ENCODE measurements around the gene PIP5K1B. TPM values are rescaled to one million over a fixed set of nuclear protein-coding genes. Genes with fewer than 3 reads are reported as not detected.

PIP5K1B gene
- total RNA-seq, 1 experiment from 2014 or later = not detected

DNA sequence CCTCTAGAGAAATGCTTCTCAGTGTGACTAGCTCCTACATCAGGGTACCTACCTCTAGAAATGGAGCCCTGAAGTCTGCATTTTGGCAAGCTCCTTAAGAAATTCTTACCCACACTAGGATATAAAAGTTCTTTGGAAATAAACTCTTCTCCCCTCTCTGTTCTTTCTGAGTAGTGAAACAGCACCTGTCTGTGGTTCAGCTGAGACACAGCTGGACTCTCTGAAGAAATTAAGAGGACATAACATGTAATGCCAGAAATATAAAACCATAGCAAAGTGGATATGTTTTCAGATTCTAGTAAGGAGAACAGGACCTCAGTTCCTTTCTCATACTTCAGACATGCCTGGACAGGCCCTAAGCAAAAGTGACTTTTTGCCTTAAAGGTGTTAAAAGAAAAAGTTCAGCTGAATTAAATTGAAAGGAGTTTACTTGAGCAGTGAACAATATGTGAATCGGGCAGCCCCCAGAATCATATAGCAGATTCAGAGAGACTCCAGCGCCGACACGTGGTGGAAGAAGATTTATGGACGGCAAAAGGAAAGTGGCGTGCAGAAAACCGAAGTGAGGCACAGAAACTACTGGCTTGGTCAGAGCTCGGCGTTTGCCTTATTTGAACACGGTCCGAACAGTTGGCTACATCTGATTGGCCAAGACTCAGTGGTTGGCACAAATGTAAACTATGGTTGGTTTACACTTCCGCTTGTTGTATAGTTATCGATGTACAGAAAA lies 244.4 kb downstream of the PIP5K1B start:
- no peak overlapping the region for H3K27ac ChIP-seq (ENCODE audit: low read length)
- no peak overlapping the region for H3K4me3 ChIP-seq (ENCODE audit: low read depth in 2 of 2, low read length in 2 of 2)
- POLR2A ChIA-PET = no interaction called here
- no peaks in the 10 kb centered on the region for H3K4me1 ChIP-seq (ENCODE audit: control insufficient read depth, insufficient read depth, low read length)
- H3K36me3 ChIP-seq (ENCODE audit: control insufficient read depth, insufficient read depth, low read length) = no peaks in the 10 kb centered on the region
- H3K27me3 ChIP-seq (ENCODE audit: control insufficient read depth, insufficient read depth, low read length) = no peaks in the 10 kb centered on the region
- in situ Hi-C loops (cut with HindIII; ENCODE audit: low pct_unique_long_range_greater_than_20kb, low sequenced_read_pairs) (no loop called here), intact Hi-C loops (cut with micrococcal nuclease; ENCODE audit: unreplicated experiment) (no loop called here)
- TF ChIP-seq, protein P1, sequence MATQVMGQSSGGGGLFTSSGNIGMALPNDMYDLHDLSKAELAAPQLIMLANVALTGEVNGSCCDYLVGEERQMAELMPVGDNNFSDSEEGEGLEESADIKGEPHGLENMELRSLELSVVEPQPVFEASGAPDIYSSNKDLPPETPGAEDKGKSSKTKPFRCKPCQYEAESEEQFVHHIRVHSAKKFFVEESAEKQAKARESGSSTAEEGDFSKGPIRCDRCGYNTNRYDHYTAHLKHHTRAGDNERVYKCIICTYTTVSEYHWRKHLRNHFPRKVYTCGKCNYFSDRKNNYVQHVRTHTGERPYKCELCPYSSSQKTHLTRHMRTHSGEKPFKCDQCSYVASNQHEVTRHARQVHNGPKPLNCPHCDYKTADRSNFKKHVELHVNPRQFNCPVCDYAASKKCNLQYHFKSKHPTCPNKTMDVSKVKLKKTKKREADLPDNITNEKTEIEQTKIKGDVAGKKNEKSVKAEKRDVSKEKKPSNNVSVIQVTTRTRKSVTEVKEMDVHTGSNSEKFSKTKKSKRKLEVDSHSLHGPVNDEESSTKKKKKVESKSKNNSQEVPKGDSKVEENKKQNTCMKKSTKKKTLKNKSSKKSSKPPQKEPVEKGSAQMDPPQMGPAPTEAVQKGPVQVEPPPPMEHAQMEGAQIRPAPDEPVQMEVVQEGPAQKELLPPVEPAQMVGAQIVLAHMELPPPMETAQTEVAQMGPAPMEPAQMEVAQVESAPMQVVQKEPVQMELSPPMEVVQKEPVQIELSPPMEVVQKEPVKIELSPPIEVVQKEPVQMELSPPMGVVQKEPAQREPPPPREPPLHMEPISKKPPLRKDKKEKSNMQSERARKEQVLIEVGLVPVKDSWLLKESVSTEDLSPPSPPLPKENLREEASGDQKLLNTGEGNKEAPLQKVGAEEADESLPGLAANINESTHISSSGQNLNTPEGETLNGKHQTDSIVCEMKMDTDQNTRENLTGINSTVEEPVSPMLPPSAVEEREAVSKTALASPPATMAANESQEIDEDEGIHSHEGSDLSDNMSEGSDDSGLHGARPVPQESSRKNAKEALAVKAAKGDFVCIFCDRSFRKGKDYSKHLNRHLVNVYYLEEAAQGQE (IDR thresholded peaks at IDR 0.05; ENCODE audit: insufficient read depth in 1 of 2, low read depth in 2 of 2, low read length in 1 of 2) = no peak
- TF ChIP-seq, protein P2, sequence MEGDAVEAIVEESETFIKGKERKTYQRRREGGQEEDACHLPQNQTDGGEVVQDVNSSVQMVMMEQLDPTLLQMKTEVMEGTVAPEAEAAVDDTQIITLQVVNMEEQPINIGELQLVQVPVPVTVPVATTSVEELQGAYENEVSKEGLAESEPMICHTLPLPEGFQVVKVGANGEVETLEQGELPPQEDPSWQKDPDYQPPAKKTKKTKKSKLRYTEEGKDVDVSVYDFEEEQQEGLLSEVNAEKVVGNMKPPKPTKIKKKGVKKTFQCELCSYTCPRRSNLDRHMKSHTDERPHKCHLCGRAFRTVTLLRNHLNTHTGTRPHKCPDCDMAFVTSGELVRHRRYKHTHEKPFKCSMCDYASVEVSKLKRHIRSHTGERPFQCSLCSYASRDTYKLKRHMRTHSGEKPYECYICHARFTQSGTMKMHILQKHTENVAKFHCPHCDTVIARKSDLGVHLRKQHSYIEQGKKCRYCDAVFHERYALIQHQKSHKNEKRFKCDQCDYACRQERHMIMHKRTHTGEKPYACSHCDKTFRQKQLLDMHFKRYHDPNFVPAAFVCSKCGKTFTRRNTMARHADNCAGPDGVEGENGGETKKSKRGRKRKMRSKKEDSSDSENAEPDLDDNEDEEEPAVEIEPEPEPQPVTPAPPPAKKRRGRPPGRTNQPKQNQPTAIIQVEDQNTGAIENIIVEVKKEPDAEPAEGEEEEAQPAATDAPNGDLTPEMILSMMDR (IDR thresholded peaks at IDR 0.05) = 0 out of 2 replicates have a peak, but pooled peaks have one; percentile 2
- no peak for TF ChIP-seq TCF7L2 (IDR thresholded peaks at IDR 0.05; ENCODE audit: low read depth, low read length)
- TF ChIP-seq SIN3A (IDR thresholded peaks at IDR 0.05; ENCODE audit: borderline replicate concordance, insufficient read depth, low read depth, low read length) = no peak
- CTCF ChIA-PET = no interaction called here
- H3K9me3 ChIP-seq (ENCODE audit: control insufficient read depth, insufficient read depth, low read depth, low read length) = no peaks in the 10 kb centered on the region
- BruUV-seq (replicated peaks) = no TSS peak
- no peak for ATAC-seq
- peak; percentile 1 for DNase-seq (ENCODE audit: low read depth, low spot score)

DNA sequence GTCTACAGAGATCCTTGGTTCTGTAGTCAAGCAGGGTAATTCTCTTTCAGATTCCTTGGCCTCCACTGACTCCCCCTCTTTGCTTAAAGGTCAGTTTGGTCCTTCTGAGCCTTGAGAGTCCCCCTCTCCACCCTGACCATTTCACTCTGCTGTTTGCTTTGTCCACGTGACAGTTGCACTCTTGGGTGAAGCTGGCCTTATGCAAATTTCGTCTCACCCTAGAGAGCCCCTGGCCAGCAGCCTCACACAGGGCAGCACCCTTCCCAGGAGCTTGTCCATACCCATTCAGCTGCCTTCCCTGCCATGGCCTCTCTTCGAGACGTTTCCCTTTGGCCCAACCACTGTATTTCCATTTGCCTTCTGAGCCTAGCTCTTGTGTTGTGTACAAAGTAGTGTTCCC lies 245.1 kb downstream of the PIP5K1B start:
- no TSS peak for BruUV-seq (replicated peaks)
- Histone ChIP-seq H3K27ac (ENCODE audit: low read length) (no peak overlapping the region), H3K9me3 (ENCODE audit: control insufficient read depth, insufficient read depth, low read depth, low read length) (no peaks in the 10 kb centered on the region), H3K27me3 (ENCODE audit: control insufficient read depth, insufficient read depth, low read length) (no peaks in the 10 kb centered on the region), H3K4me3 (ENCODE audit: low read depth in 2 of 2, low read length in 2 of 2) (no peak overlapping the region), H3K4me1 (ENCODE audit: control insufficient read depth, insufficient read depth, low read length) (no peaks in the 10 kb centered on the region), H3K36me3 (ENCODE audit: control insufficient read depth, insufficient read depth, low read length) (no peaks in the 10 kb centered on the region)
- POLR2A ChIA-PET = interaction anchor here (0.6 kb wide), 1 partner anchor 82 kb away, joined by 3 read pairs; no protein-coding TSS in a partner anchor
- DNase-seq (ENCODE audit: low read depth, low spot score) (no peak), ATAC-seq (no peak)
- CTCF ChIA-PET = no interaction called here
- in situ Hi-C loops (cut with HindIII; ENCODE audit: low pct_unique_long_range_greater_than_20kb, low sequenced_read_pairs) = no loop called here
- intact Hi-C loops (cut with micrococcal nuclease; ENCODE audit: unreplicated experiment) = no loop called here
- TF ChIP-seq TCF7L2 (IDR thresholded peaks at IDR 0.05; ENCODE audit: low read depth, low read length) (no peak), SIN3A (IDR thresholded peaks at IDR 0.05; ENCODE audit: borderline replicate concordance, insufficient read depth, low read depth, low read length) (no peak), POLR2AphosphoS5 (IDR thresholded peaks at IDR 0.05; ENCODE audit: low read depth, low read length) (no peak)
- TF ChIP-seq, protein P2 (IDR thresholded peaks at IDR 0.05) = no peak
- TF ChIP-seq, protein P1 (IDR thresholded peaks at IDR 0.05; ENCODE audit: insufficient read depth in 1 of 2, low read depth in 2 of 2, low read length in 1 of 2) = no peak
